ENCODE data around the gene BANP. TPM values are rescaled to one million over a fixed set of nuclear protein-coding genes. Genes with fewer than 3 reads are reported as not detected.

Gene BANP
- total RNA-seq, 3 donors from 2014 or later (not counting 1 experiment from before 2014, with no cell fraction given), result 88.8 to 117 (median 117) TPM

DNA sequence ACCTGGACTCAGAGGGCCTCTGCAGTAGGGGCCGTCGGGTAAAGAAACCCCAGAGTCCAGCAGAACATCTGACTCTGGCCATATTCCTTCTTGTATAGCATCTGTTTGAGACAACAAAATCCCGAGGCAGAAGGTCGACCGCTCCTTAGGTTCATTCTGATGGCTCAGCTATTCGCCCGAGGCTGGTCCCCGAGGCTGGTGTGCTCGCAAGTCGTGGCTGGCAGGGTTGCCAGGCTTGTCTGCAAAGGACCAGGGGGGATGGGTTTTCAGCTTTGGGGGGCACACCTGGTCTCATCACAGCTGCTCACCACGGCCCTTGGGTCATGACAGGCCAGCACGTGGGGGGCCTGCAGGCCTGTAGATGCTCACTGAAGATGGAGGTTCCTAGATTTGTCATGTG lies 119.1 kb downstream of the BANP start:
- TF ChIP-seq, protein P1, sequence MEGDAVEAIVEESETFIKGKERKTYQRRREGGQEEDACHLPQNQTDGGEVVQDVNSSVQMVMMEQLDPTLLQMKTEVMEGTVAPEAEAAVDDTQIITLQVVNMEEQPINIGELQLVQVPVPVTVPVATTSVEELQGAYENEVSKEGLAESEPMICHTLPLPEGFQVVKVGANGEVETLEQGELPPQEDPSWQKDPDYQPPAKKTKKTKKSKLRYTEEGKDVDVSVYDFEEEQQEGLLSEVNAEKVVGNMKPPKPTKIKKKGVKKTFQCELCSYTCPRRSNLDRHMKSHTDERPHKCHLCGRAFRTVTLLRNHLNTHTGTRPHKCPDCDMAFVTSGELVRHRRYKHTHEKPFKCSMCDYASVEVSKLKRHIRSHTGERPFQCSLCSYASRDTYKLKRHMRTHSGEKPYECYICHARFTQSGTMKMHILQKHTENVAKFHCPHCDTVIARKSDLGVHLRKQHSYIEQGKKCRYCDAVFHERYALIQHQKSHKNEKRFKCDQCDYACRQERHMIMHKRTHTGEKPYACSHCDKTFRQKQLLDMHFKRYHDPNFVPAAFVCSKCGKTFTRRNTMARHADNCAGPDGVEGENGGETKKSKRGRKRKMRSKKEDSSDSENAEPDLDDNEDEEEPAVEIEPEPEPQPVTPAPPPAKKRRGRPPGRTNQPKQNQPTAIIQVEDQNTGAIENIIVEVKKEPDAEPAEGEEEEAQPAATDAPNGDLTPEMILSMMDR (IDR thresholded peaks at IDR 0.05), result no peak
- DNase-seq (no peak), ATAC-seq (no peak)
- Histone ChIP-seq H3K27me3 (ENCODE audit: control insufficient read depth, insufficient read depth, low read length) (no peaks in the 10 kb centered on the region), H3K27ac (ENCODE audit: low read length) (peak overlapping the region; percentile 80), H3K9me3 (ENCODE audit: control insufficient read depth, insufficient read depth, low read length) (no peaks in the 10 kb centered on the region), H3K4me3 (ENCODE audit: low read length) (no peak overlapping the region), H3K4me1 (ENCODE audit: control insufficient read depth, insufficient read depth, low read length) (peaks cover 22% of the 10 kb centered on the region), H3K36me3 (ENCODE audit: control insufficient read depth, insufficient read depth, low read length) (peaks cover 30% of the 10 kb centered on the region)
- Mint-ChIP-seq H3K36me3 (peaks cover 9% of the 10 kb centered on the region), H3K4me3 (no peak overlapping the region), H3K27ac (peak overlapping the region; percentile 20 to 64), H3K9me3 (no peaks in the 10 kb centered on the region), H3K27me3 (ENCODE audit: low read depth in 2 of 2) (no peaks in the 10 kb centered on the region), H3K4me1 (peaks cover 6 to 9% of the 10 kb centered on the region in 2 donors)
- 76% methylated on average over 12 of the region's 12 CpGs for WGBS (ENCODE audit: insufficient coverage)
- intact Hi-C loops (cut with micrococcal nuclease), result no loop called here

GRCh38 chr16:88070989-88071625 lies 119.9 kb downstream of the BANP start:
- H3K4me3 Mint-ChIP-seq, result no peak overlapping the region
- H3K27me3 Mint-ChIP-seq (ENCODE audit: low read depth in 2 of 2), result no peaks in the 10 kb centered on the region
- intact Hi-C loops (cut with micrococcal nuclease), result no loop called here
- no peak for ATAC-seq
- Histone ChIP-seq H3K36me3 (ENCODE audit: control insufficient read depth, insufficient read depth, low read length) (peaks cover 27% of the 10 kb centered on the region), H3K27ac (ENCODE audit: low read length) (no peak overlapping the region), H3K9me3 (ENCODE audit: control insufficient read depth, insufficient read depth, low read length) (no peaks in the 10 kb centered on the region), H3K4me3 (ENCODE audit: low read length) (no peak overlapping the region), H3K27me3 (ENCODE audit: control insufficient read depth, insufficient read depth, low read length) (no peaks in the 10 kb centered on the region), H3K4me1 (ENCODE audit: control insufficient read depth, insufficient read depth, low read length) (peaks cover 22% of the 10 kb centered on the region)
- no peaks in the 10 kb centered on the region for H3K9me3 Mint-ChIP-seq
- no peak overlapping the region for H3K27ac Mint-ChIP-seq
- TF ChIP-seq, protein P1 (IDR thresholded peaks at IDR 0.05), result no peak
- no peak for DNase-seq
- H3K4me1 Mint-ChIP-seq, result peaks cover 6 to 9% of the 10 kb centered on the region in 2 donors
- peaks cover 9% of the 10 kb centered on the region for H3K36me3 Mint-ChIP-seq
- WGBS (ENCODE audit: insufficient coverage), result 96% methylated on average over 23 of the region's 23 CpGs

DNA sequence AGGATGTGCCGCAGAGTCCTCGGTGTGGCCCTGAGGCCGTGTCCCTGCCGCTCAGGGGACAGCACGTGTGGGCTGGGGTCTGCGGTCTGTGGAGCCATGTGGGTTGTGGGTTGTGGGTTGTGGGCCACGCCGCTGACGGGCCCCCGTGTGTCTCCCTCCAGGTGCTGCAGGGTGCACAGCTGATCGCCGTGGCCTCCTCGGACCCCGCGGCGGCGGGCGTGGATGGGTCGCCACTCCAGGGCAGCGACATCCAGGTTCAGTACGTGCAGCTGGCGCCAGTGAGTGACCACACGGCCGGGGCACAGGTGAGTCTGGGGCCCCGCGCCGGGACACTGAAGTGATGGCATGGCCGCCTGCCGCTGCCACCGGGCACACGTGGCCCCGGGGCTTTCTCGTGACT lies 120.7 kb downstream of the BANP start:
- peaks cover 30% of the 10 kb centered on the region for H3K36me3 ChIP-seq (ENCODE audit: control insufficient read depth, insufficient read depth, low read length)
- no peaks in the 10 kb centered on the region for H3K27me3 ChIP-seq (ENCODE audit: control insufficient read depth, insufficient read depth, low read length)
- Mint-ChIP-seq H3K27ac (no peak overlapping the region), H3K36me3 (peaks cover 9% of the 10 kb centered on the region), H3K4me3 (no peak overlapping the region), H3K9me3 (no peaks in the 10 kb centered on the region), H3K27me3 (ENCODE audit: low read depth in 2 of 2) (no peaks in the 10 kb centered on the region), H3K4me1 (peaks cover 6 to 9% of the 10 kb centered on the region in 2 donors)
- no peak for DNase-seq
- H3K27ac ChIP-seq (ENCODE audit: low read length), result no peak overlapping the region
- ATAC-seq, result peak in 1 of 3 donors; percentile 24
- H3K4me3 ChIP-seq (ENCODE audit: low read length), result no peak overlapping the region
- peaks cover 22% of the 10 kb centered on the region for H3K4me1 ChIP-seq (ENCODE audit: control insufficient read depth, insufficient read depth, low read length)
- no peaks in the 10 kb centered on the region for H3K9me3 ChIP-seq (ENCODE audit: control insufficient read depth, insufficient read depth, low read length)
- TF ChIP-seq, protein P1 (IDR thresholded peaks at IDR 0.05), result no peak
- 78% methylated on average over 33 of the region's 33 CpGs for WGBS (ENCODE audit: insufficient coverage)
- intact Hi-C loops (cut with micrococcal nuclease), result no loop called here

DNA sequence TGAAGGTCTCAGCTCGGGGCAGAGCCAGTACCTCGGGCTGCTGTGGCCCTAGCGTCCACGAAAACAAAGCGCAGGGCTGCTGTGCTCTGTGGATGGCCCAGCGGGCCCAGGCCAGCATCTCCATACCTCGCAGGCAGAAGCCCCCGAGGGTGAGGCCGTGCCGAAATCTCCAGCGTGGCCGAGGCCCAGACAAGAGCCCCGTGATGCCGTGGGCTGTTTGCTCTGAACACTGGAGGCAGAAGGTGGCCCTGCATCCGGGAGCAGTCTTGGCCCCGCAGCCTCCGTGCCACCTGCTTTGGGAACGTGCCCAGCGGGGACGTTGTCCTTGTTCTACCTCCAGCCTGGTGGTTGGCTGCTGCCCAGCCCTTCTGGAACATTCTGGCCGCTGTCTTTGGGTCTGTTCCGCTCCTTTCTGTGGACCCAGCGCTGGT lies 121.4 kb downstream of the BANP start:
- H3K27ac Mint-ChIP-seq, result no peak overlapping the region
- Histone ChIP-seq H3K9me3 (ENCODE audit: control insufficient read depth, insufficient read depth, low read length) (no peaks in the 10 kb centered on the region), H3K27me3 (ENCODE audit: control insufficient read depth, insufficient read depth, low read length) (no peaks in the 10 kb centered on the region), H3K36me3 (ENCODE audit: control insufficient read depth, insufficient read depth, low read length) (peaks cover 31% of the 10 kb centered on the region), H3K4me1 (ENCODE audit: control insufficient read depth, insufficient read depth, low read length) (peaks cover 22% of the 10 kb centered on the region), H3K27ac (ENCODE audit: low read length) (no peak overlapping the region), H3K4me3 (ENCODE audit: low read length) (no peak overlapping the region)
- no peak for ATAC-seq
- H3K4me1 Mint-ChIP-seq, result peaks cover 6 to 9% of the 10 kb centered on the region in 2 donors
- H3K4me3 Mint-ChIP-seq, result no peak overlapping the region
- H3K9me3 Mint-ChIP-seq, result no peaks in the 10 kb centered on the region
- WGBS (ENCODE audit: insufficient coverage), result 96% methylated on average over 23 of the region's 23 CpGs
- no peak for DNase-seq
- H3K27me3 Mint-ChIP-seq (ENCODE audit: low read depth in 2 of 2), result no peaks in the 10 kb centered on the region
- intact Hi-C loops (cut with micrococcal nuclease), result no loop called here
- H3K36me3 Mint-ChIP-seq, result peaks cover 9% of the 10 kb centered on the region
- TF ChIP-seq, protein P1 (IDR thresholded peaks at IDR 0.05), result no peak
